ENCODE measurements around the gene CD74.

The CD74 gene

DNA sequence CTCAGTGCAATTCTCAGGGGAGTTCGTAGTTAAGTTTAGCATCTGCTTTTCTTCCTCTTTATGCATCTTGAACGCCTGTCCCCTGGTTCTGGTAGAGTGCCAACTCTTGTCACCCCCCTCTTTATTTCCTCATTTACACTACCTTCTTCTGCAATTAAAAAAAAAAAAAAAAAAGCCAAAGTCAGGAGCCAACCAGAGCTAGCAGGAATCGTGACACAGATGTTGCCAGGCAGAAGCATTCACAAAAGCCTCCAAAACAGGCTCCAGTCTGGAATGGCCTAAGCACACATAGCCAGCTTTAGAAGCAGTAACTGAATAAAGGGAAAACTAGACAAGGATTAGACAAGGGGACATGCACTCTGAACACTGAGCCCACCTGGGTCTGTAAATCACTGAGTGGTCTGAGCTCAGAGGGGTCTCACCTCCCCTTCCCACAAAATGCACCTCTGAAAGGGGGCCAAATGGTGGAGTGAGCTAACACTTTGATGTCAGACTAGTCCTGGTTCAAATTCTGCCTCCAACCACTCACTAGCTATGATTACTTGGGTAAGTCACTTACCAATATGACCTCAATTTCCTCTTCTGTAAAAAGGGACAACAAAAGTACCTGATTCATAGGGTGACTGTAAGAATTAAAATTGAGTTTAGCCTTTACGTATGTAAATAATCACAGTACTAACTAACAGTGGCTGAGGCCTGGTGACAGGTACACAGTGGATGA lies 2.0 kb downstream of the CD74 start:
- peak; percentile 25 for DNase-seq (ENCODE audit: low read depth)

DNA sequence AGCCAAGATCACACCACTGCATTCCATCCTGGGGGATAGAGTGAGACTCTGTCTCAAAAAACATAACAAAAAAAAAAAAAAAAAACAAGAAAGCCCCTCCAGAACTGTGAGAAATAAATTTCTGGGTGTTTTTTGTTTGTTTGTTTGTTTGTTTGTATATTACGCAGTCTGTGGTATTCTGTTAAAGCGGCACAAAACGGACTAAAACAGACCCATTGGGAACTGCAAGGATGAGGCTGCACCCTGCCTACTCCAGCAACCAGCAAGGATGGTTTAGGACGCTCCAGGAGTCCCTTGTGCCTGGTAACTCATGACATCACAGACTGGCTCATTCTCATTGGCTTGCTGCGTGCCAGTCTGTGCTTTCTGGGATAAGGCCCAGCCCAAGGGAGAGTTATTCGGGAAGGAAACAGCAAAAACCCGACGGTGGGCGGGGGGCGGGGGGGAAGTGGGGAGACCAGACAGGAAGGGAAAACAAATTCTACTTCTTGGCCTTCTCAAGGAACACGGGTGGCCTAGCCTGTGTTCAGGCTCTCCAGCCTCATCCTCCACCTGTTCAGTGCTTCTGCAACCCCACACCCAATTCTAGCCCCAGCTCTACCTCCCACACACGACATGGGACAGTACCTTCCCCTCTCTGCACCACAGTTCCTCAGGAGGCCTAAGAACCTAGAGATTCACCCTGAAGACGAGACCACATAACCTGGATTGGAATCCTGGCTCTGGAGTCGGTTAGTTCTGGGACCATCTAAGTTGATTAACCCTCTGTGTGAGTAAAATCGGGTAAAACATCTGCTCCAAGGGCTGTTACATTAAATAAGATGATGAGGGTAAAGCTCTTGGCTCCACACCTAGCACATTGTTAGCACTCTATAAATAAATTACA lies 2.8 kb downstream of the CD74 start:
- no peak for DNase-seq (ENCODE audit: low read depth)

- no peak for DNase-seq (ENCODE audit: low read depth)
Measured at GRCh38 chr5:150408231-150408943, 4.3 kb downstream of the CD74 start.

DNA sequence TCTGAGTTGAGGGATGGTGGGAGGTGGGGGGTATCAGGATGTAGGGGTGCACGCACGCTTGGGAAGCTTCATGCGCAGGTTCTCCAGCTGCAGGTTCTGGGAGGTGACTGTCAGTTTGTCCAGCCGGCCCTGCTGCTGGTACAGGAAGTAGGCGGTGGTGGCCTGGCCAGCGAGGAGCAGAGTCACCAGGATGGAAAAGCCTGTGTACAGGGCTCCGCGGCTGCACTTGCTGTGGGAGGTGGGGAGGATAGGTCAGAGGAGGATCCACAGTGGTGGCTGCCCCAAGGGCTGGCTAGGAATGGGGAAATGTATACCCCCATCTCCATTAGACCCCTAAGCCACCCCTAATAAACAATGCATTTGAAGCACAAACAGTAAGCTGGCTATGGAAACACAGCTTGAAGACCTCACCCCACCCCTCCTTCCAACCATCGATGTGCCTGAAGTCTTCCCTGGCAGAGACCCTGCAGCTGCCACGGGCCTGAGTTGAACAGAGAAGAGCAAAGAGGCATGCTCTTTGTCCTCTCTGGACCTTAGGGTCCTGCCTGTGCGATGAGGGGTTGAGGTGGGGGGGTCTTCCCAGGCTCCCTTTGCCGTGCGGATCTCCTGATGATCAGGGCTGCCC lies 5.5 kb downstream of the CD74 start:
- DNase-seq (ENCODE audit: low read depth) = no peak

DNA sequence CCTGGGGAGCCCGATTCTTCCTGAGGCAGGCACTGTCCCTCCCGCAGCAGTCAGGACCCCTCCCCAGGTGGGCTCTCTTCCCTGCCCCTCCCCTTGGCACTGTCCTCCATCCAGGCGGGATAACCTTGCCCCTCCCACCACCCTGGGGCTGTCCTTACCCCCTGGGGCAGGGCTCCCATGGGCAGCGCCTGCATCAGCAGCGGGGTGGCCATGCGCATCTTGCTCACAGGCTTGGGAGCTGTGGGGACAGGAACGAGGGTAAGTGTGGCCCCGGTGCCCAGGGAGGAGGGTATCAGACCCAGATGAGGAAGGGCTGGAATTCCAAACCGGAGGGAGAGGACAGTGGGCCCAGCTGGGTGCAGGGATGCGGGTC lies 6.0 kb downstream of the CD74 start:
- DNase-seq (ENCODE audit: low read depth) = no peak

GRCh38 chr5:150406103-150406722 lies 6.5 kb downstream of the CD74 start:
- DNase-seq (ENCODE audit: low read depth) = no peak

- DNase-seq (ENCODE audit: low read depth) = no peak
Measured at GRCh38 chr5:150404941-150405816, 7.5 kb downstream of the CD74 start.

- DNase-seq (ENCODE audit: low read depth) = no peak
Measured at GRCh38 chr5:150404535-150404934, 8.2 kb downstream of the CD74 start.

DNA sequence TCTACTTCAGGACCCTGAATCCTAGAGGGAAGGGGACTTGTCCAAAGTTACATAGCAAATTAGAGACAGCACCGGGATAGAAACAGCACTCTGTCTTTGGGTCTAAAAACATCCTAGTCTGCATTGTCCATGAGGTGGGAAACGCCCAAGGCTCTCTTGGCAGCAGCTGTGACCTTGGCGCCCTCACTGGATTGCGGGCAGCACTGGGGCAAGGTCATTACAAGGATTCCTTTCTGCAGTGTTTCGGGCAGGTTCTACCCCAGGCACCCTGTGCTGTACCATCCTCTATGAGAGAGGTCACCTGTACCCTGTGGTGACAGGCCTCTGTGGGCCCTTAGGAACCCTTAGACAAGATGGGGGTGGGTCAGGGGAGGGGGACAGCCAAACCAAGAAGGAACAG lies 8.6 kb downstream of the CD74 start:
- no peak for DNase-seq (ENCODE audit: low read depth)

DNA sequence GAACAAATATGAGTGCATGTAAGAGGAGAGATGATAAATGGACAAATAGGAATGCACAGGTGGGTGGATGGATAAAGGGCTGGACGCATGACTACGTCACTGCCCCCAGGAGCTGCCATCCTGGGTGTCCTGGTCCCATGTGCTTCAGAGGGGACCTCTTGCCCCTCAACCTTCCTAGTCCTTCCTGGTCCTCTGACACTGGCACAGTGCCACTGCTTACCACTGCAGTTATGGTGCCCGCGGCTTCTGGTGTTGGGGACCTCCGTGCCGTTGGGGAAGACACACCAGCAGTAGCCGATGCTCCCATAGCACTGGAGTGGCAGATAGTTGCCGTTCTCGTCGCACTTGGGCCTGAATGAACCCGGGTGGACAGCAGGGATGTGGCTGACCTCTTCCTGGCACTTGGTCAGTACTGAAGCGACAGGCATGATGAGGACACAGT lies 9.8 kb downstream of the CD74 start:
- no peak for DNase-seq (ENCODE audit: low read depth)

DNA sequence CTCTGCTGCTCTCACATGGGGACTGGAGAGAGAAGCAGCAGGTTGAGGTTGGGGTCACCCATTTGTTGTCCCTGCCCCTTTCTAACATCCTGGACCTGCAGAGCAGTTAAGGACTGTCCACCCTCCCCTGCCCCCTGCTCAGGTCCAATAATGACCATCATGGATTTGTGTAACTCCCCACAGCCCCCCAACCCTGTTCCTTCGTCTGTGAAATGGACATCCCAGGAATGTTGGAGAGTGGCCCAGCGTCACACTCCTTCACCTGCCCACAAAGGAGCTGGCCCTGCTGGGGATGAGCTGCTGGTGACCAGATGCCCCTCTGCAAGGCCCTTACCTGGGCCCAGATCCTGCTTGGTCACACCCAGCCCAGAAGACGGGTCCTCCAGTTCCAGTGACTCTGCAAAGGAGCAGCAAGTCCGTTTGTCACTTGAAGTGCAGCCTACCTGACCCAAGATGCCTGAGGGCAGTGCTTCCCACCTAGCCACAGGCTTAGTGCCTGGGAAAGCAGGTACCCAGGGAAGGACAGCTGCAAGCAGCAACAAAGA lies 10.4 kb downstream of the CD74 start:
- DNase-seq (ENCODE audit: low read depth) = no peak

- DNase-seq (ENCODE audit: low read depth) = no peak
Measured at GRCh38 chr5:150401376-150402228, 11.1 kb downstream of the CD74 start.

DNA sequence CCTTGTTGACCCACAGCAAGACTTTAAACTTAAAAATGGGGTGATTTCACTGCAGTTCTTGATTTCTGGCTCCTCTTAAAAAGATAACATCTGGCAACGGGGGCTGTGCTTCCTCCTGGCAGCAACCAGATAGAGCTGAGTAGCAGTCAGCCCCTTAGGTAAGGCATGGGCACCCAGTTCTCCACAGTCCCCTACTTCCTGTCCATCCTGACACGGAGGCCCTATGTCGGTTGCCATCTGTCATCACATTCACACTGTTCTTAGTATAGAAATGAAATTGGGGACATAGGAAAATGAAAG lies 11.7 kb downstream of the CD74 start:
- DNase-seq (ENCODE audit: low read depth) = no peak

DNA sequence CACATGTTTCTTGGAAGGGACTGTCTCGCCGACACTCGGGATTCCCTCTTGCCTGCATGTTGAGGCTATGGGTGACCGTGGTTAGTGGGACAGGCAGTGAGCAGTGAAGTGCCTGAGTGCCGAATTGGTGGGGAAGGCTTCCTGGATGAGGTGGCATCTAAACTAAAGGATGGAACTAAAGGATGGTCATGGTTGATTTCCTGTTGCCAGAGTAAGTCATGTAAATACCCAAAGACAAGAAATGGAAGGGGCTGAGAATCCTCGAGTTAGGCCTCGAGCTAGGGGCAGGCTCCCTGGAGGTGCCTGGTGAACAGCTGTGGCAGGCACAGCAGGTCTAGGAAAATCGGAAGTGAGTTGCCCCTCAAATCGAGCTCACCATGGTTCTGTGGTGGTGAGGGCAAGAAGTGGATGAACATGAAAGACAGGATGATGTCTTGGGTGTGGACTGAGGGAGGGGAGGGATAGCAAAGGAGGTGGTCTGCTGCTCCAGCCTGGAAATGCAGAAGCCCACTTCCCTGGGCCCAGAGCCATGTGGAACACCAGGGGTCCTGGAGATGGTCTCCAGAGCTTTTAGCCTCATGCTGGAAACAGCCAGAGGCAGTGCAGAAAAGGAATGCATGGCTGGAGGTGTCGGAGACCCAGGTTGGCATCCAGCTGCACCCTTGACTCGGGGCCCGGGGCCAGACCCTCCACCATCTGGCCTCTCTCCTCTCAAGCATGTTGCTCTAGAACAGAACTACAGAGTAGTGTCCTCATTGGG lies 12.2 kb downstream of the CD74 start:
- DNase-seq (ENCODE audit: low read depth) = no peak

DNA sequence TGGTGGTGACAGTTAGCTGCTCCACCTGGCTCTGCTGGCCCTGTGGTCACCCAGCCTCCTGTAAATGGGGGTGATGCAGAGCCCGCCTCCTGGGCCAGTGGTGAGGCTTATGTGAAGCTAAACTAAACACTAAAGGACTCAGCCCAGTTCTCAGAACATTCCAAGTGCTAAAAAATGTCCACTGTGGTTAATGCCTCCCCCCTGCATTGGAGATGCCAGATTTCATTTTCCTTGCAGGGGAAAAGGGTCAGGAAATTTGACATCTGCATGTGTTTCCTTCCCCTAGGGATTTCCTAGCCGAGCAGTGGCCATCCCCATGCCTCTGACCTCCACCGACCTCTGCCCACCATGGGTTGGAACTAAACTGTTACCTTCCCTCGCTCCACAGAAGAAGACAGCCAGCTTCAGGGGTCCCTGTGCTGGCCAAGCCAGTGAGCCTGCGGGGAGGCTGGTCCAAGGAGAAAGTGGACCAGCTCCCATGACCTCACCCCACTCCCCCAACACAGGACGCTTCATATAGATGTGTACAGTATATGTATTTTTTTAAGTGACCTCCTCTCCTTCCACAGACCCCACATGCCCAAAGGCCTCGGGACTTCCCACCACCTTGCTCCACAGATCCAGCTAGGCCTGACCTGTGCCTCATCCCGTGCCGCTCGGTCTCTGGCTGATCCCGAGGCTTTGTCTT lies 13.0 kb downstream of the CD74 start:
- no peak for DNase-seq (ENCODE audit: low read depth)

DNA sequence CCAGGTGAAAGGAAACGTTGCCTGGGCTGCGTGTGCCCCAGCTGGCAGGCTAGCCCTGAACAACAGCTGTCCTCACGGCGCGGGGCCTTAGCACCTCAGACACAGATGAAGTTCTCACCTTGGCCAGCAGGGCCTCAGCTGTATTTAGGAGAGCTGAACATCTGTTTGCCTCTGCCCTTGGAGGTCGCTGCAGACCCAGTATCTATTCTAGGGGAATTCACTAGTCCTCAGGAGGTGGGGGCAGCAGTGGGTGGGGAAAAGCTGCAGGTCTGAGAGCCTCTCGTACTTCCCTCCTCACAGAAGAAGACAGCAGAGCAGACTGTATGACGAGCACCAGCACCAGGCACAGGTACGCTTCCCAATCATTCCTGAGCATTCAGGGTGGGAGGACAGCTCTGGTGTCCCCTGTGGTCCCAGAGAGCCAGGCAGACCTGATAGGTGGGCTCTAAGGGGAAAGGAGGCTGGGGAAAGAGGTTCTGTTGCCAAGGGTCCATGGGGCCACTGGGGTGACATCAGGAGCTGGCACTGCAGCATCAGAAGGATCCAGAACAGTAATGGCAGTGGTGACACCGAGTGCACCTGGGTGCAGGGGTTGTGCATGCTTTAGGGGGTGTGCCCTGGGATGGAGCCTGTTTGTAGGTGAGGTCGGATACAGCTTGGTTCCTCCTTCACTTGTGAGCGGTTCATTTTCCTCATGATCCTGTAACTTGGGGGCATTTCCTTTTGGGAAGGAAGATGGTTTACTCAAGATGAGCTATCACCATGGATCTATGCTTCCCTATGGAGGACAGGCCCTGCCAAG lies 13.8 kb downstream of the CD74 start:
- no peak for DNase-seq (ENCODE audit: low read depth)

Measured in stimulated activated CD8-positive, alpha-beta memory T cell treated with anti-CD3 and anti-CD28 coated beads, Interleukin-12 subunit alpha, Interleukin-12 subunit beta, amount 100 ng/mL, for 1 hour (primary cell).